Skin of body (tissue), 2 donors: ENCODE data around the gene SLC22A5. TPM values are rescaled to one million over a fixed set of nuclear protein-coding genes. Genes with fewer than 3 reads are reported as not detected.
A peak's percentile ranks its signal among the peaks of the same experiment; 100 is the strongest.

ENCODE experiments used
- DNase-seq: peaks from one replicate; lab custom pipeline; 2025; lab: John Stamatoyannopoulos, UW
- total RNA-seq: library from RNA; depleted of rRNA; stranded (reverse); fragments of >200 nt; gene quantifications from one replicate; pipeline ENCODE4 v1.2.3, GENCODE V29; 2014

The SLC22A5 gene
- total RNA-seq: 6.1 TPM

DNA sequence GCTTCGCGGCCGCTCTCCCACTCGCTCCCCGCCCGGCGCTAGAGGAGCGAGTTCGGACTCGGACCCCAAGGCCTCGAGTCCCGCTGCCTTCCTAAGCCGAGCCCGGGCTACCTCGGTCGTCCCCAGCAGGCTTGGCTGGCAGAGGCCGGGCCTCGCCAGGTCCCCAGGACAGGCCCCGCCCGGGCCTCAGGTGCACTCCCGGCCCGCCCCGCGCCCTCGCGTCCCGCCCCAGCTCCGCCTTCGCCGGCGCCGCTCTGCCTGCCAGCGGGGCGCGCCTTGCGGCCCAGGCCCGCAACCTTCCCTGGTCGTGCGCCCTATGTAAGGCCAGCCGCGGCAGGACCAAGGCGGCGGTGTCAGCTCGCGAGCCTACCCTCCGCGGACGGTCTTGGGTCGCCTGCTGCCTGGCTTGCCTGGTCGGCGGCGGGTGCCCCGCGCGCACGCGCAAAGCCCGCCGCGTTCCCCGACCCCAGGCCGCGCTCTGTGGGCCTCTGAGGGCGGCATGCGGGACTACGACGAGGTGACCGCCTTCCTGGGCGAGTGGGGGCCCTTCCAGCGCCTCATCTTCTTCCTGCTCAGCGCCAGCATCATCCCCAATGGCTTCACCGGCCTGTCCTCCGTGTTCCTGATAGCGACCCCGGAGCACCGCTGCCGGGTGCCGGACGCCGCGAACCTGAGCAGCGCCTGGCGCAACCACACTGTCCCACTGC lies at the start of gene SLC22A5:
Gene SLC22A5, plus strand, starts transcription at position 237 of the 707 bp plus-strand sequence. Its CDS starts 263 bp downstream, at position 500.
- peak; percentile 17 for DNase-seq

DNA sequence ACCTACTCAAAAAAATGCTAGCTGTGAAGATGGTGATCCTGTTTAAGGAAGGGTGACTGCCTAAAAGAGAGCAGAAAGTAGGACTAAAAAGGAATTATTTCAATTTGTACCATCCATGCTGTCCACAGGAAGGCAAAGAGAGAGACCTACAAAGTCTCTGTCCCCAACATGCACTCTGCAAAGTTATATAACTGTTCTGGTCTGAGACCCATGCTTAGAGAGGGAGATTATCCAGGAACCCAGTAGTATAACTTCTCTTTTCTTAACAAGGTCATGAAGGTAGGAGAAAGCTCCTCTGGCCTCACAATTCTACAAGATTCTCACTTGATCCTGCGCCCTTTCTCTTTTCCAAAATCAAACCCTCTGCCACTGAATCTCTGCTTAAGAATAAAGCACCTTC lies 49.5 kb upstream of the SLC22A5 start:
- no peak for DNase-seq

GRCh38 chr5:132321109-132321721 lies 48.3 kb upstream of the SLC22A5 start:
- DNase-seq: no peak

DNA sequence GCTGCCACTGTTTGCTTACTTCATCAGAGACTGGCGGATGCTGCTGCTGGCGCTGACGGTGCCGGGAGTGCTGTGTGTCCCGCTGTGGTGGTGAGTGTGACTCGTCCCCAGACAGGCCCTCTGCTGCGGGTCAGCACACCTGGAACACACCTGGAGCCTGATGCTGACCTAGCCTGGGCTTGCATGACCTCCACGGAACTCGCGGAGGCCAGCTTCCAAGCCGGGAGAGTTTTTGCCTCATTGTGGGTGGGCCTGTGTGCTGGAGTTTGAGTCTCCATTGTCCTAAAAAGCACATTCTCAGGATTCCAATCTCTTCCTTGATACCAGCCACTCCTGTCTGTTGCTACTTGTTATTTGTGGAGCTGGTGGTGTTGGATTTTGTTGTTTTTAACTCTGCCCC lies 47.2 kb upstream of the SLC22A5 start:
- DNase-seq: no peak

DNA sequence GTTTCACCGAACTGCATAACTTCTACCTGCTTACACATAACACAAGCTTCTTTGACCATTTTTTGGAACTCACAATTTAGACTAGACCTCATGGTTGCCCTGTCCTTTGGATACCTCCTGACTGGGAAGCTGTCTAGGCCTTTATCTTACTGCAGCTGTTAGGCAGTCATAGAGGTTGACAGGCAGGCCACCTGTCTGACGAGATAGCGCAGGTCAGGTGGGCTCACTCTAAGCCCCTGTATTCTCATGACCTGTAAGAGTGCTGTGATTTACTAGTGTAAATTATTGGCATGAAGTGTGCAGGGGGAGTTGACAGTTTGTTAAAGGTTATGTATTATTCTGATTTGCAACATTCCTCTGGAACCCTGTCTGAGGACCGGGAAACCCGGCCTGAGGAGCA lies 46.3 kb upstream of the SLC22A5 start:
- DNase-seq: no peak

DNA sequence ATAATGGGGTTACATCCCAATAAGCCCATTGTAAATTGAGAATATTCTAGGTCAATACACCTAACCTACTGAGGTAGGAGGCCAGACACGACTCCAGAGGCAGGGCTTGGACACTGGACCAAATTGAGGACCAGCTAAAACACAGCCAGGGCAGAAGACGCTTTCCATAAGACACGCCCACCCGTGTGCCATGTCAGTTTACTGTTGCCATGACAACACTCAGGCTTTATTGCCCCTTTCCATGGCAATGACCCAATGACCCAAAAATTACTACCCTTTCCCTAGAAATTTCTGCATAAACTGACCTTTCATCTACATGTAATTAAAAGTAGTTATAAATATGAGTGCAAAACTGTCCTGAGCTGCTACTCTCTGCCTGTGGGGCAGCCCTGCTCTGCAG lies 43.8 kb upstream of the SLC22A5 start:
- DNase-seq: no peak

GRCh38 chr5:132327252-132327955 lies 42.1 kb upstream of the SLC22A5 start:
- DNase-seq: peak; percentile 22

DNA sequence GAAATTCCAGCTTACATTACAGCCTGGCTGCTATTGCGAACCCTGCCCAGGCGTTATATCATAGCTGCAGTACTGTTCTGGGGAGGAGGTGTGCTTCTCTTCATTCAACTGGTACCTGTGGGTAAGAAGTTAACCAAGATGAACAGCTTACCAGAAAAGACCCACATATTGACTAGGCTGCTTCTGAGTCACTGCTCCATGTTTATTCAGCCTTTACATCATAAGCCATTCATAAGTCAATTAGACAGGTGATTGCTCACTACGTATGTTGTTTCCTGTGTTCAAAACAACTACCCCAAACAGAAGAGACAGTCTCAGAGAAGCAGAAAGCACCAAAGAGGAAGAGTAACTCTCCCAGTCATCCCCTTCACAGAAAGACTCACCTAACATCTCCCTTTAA lies 34.7 kb upstream of the SLC22A5 start:
- no peak for DNase-seq

DNA sequence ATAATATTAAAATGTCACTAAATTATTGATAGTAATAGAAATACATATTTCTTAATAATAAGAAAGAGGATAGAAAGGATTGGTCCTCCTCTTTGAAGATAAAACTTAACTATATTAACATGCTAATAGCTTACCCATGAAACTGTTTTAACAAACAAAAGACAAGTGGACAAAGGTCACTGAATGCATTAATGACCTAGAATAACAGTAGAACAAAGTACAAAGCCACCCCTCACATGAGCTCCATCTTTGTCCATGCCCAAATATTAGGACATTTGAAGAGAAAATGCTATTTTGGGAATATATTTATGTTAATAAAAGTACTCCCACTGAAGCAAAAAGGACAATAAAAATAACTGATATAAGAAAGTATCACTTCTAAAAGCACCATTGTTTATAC lies 34.1 kb upstream of the SLC22A5 start:
- DNase-seq: no peak

DNA sequence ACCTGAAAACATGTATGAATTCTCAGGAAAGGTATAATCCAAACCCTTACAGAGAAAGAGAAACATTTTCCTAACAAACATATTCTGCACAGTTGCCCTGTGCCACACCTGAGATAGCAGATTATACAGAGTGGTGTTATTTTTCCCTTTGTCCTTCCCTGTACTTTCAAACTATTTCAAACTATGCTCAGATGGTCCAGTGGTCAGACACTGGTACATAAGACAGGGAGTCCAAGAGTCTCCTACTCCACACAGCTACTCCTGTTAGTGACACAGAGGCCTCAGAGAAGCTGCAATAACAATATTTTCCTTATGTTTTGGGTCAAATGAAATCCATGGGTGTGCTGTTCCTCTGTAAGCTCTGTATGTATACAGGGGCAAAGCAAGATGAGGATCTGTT lies 30.0 kb upstream of the SLC22A5 start:
- DNase-seq: no peak

GRCh38 chr5:132342291-132343180 lies 27.0 kb upstream of the SLC22A5 start:
- no peak for DNase-seq

DNA sequence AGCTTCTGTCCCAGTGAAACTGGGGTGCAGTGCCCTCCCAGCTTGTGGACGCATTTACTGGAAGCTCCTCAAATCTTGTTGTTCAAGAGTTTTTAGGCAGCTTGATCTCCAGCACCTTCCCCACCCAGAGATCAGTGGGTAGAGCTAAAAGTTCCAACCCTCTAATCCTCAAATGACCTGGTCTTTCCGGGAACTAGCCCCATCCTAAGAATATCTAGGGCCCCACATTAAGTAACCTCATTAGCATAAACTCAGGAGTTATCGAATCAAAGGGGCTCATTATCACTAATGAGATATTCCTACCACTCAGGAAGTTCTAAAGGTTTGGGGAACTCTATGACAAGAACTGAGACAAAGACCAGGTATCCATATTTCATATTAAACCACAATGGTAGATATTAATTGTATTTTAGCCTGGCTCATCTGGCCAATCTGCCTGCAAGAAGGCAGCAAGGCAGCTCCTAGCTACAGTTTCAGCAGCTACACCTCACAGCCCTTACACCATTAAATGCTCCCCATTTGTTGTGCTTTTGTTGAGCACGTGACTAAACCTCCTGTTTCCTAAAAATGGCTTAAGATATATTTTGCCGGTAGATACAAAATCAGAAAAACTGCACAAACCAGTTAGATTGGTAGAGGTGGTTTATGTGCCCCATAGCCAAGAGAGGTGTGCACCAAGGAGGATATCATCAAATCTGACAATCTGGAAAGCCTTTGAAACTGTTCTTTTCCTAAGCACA lies 24.6 kb upstream of the SLC22A5 start:
- DNase-seq: no peak

- DNase-seq: no peak
Measured at GRCh38 chr5:132353486-132353995, 16.0 kb upstream of the SLC22A5 start.

DNA sequence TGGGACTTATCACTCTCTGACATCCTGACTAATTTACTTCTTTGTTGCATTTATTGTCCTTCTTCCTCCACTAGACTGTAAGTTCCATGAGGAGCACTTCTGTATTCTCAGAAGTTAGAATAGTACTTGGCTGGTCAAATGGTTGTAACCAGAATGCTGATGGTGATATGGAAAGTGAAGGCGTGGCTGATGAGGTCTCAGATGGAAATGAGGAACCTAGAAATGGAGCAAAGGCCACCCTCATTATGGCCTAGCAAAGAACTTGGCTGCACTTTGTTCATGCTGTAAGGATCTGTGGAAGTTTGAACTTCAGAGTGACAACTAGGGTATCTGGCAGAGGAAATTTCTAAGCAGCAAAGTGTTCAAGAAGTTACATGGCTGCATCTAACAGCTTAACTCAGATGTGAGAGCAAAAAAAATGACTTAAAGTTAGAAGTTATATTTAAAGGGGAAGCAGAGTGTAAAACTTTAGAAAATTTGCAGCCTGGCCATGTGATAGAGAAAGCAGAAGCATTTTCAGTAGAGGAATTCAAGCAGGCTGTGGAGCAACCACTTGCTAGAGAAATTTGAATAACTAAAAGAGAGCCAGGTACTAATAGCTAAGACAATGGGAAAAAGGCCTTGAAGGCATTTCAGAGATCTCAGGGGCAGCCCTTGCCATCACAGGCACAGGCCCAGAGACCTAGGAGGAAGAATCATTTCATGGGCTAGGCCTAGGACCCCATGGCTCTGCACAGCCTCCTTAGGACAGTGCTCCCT lies 14.9 kb upstream of the SLC22A5 start:
- DNase-seq: no peak

- DNase-seq: no peak
Measured at GRCh38 chr5:132355140-132355765, 14.3 kb upstream of the SLC22A5 start.

DNA sequence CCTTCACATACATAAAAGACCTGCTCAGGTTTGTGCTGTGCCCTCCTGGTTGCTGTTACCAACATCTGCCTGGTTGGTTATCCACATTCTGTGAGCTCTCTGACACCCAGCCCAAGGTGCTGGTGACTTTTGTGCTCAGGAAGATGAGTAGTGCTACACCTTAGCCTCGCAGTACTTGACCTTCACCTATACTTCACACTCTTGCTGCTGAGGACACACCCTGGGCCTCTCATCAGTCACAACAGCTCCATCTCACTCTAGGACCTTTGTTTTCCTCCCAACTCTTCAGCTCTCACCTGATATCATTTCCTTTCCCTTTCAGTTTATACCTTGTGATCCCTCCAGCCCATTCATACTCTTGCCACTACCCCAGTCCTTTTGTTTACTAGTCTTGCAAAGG lies 10.7 kb upstream of the SLC22A5 start:
- DNase-seq: no peak

- DNase-seq: no peak
Measured at GRCh38 chr5:132362086-132362485, 7.4 kb upstream of the SLC22A5 start.

DNA sequence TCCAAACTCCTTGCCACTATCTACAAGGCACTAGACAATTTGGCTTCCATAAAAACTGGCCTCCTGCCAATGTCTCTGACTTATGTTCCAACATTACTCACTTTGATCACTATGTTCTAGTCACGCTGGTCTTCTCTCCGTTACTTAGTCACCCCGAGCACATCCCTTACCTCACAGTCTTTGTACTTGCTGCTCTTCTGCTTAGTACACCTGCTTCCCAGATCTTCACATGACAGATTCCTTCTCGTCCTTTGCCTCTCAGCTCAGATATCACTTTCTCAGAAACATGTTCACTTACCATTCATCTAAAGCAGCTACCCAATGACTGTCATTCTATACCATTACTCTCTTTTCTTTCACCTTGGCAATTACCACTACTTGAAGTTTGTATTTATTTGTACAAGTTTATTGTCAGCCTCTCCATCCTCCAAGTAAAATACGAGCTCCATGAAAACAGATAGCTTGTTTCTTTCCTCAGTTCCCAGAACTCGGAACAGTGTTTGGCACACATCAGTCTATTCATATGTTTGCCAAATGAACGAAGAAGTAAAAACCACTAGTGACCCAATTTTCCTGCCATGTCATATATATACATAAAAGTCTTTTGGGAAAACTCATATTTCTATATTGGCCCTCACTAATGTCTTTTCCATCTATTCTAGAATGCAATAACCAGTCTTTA lies 5.9 kb upstream of the SLC22A5 start:
- DNase-seq: peak; percentile 28

DNA sequence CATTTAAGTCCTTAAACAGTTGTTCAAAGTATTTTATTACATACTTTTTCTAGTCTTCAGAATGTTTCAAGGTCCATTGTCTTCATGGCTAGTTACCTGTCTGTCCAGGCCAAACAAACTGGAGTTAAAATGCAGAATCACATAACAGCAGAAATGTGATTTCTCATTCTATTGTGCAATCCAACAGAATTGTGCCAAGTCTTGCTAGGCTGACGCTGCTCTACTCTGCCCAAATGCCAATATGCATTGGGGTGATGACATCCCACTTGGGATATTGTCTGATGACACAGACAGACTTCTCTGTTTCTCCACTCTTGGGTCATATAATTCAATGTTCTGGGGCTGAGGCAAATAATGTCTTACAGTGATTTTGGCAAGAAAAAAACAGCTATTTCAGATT lies 5.2 kb upstream of the SLC22A5 start:
- no peak for DNase-seq
